Sigmoid colon (tissue), 4 donors: ENCODE data around the gene GAST.

ENCODE experiments used
- CTCF ChIP-seq, 4 experiments: fragments of 450-650 bp in 3 of 4; fragments of 200-600 bp in 1 of 4; IDR thresholded peaks; one replicate each; pipeline ENCODE4 v1.5.1; 2016 to 2019; ENCODE audit warnings: antibody characterized with exemption in 4 of 4, mild to moderate bottlenecking in 3 of 4, moderate library complexity in 2 of 4
- EP300 ChIP-seq, 4 donors: sonication (generic); formaldehyde crosslinking; IDR thresholded peaks; one replicate each; pipeline ENCODE4 v1.6.1; 2017; ENCODE audit warnings: antibody characterized with exemption in 4 of 4
- POLR2A ChIP-seq, 2 donors: fragments of 450-650 bp; IDR thresholded peaks; one replicate each; pipeline ENCODE4 v1.6.1; 2016; ENCODE audit warnings: antibody characterized with exemption in 2 of 2, mild to moderate bottlenecking in 2 of 2, moderate library complexity in 2 of 2
- POLR2AphosphoS5 ChIP-seq, 4 donors: sonication (generic); formaldehyde crosslinking; IDR thresholded peaks; one replicate each; pipeline ENCODE4 v1.6.1; 2017; ENCODE audit warnings: antibody characterized with exemption in 4 of 4

- TF ChIP-seq CTCF (IDR thresholded peaks at IDR 0.05) (no peak), POLR2A (IDR thresholded peaks at IDR 0.05) (no peak), POLR2AphosphoS5 (IDR thresholded peaks at IDR 0.05) (no peak), EP300 (IDR thresholded peaks at IDR 0.05) (no peak)
These were observed 6.1 kb downstream of the GAST start for GRCh38 chr17:41718287-41718645.
